HCT116 (cell line): ENCODE data around the gene TNC.

Experiments used
- POLR2AphosphoS5 ChIP-seq: IDR thresholded peaks from 2 replicates; pipeline ENCODE4 v1.6.1; 2011; ENCODE audit warnings: mild to moderate bottlenecking, low read depth, low read length, moderate library complexity
- SIN3A ChIP-seq: IDR thresholded peaks from 2 replicates; pipeline ENCODE4 v1.6.1; 2012; ENCODE audit warnings: low read depth
- TF ChIP-seq, protein P1 (sequence below), 3 experiments: fragments of 200-600 bp in 1 of 3; sonication (generic) in 1 of 3; IDR thresholded peaks in 2 of 3; conservative IDR thresholded peaks in 1 of 3; 2 replicates each; pipeline ENCODE4 v1.5.1; 2012 to 2017; ENCODE audit warnings: low read depth in 2 of 3, low read length in 2 of 3, antibody characterized with exemption in 1 of 3, borderline replicate concordance in 1 of 3, control low read depth in 1 of 3, mild to moderate bottlenecking in 1 of 3, mixed read lengths in 1 of 3, mixed run types in 1 of 3, moderate library complexity in 1 of 3; ENCODE audit not compliant: insufficient read depth in 1 of 3

GRCh38 chr9:115167175-115167574, 49.2 kb upstream of the TNC start:
- TF ChIP-seq POLR2AphosphoS5 = no peak
- TF ChIP-seq SIN3A = no peak
- TF ChIP-seq, protein P1, sequence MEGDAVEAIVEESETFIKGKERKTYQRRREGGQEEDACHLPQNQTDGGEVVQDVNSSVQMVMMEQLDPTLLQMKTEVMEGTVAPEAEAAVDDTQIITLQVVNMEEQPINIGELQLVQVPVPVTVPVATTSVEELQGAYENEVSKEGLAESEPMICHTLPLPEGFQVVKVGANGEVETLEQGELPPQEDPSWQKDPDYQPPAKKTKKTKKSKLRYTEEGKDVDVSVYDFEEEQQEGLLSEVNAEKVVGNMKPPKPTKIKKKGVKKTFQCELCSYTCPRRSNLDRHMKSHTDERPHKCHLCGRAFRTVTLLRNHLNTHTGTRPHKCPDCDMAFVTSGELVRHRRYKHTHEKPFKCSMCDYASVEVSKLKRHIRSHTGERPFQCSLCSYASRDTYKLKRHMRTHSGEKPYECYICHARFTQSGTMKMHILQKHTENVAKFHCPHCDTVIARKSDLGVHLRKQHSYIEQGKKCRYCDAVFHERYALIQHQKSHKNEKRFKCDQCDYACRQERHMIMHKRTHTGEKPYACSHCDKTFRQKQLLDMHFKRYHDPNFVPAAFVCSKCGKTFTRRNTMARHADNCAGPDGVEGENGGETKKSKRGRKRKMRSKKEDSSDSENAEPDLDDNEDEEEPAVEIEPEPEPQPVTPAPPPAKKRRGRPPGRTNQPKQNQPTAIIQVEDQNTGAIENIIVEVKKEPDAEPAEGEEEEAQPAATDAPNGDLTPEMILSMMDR (IDR thresholded peaks at IDR 0.05 in 2 of 3, conservative IDR thresholded peaks at IDR 0.05 in 1 of 3; ENCODE audit: borderline replicate concordance in 1 of 3, insufficient read depth in 1 of 3, low read depth in 2 of 3, low read length in 2 of 3) = no peak
